HCT116 (cell line): ENCODE results near the gene TNNI3. TPM values are rescaled to one million over a fixed set of nuclear protein-coding genes. Genes with fewer than 3 reads are reported as not detected.

ENCODE experiments used
- ATAC-seq: fragments of 200-7000 bp; cut with Tn5 transposase; 2 replicates; pipeline ENCODE4 v1.9.1; 2020; ENCODE audit warnings: mild to moderate bottlenecking, moderate library complexity
- BruUV-seq: library from RNA; stranded (reverse); fragments of 400-500 nt; replicated peaks from 2 replicates; lab custom pipeline; 2021; lab: Mats Ljungman, UMichigan
- CTCF ChIA-PET: fragments of 300-600 bp; sonication (Branson Sonifier 250); formaldehyde crosslinking; loops from one replicate; lab custom pipeline; 2021; ENCODE audit warnings: antibody characterized with exemption; lab: Charles Lee
- POLR2A ChIA-PET: fragments of 300-600, 350-600 bp; sonication (Branson Sonifier 250); formaldehyde crosslinking; loops from one replicate; lab custom pipeline; 2021; ENCODE audit warnings: antibody characterized with exemption; lab: Charles Lee
- RAD21 ChIA-PET, 2 experiments: fragments of 300-600 bp; sonication (Branson Sonifier 250); formaldehyde crosslinking; loops; one replicate each; lab custom pipeline; 2023; ENCODE audit warnings: low total read pairs in 2 of 2; ENCODE audit not compliant: uncharacterized antibody in 2 of 2, unreplicated experiment in 2 of 2, low non-redundant PET in 1 of 2; lab: Charles Lee
- DNase-seq: peaks from one replicate; pipeline ENCODE4 v3.0.0-alpha.2; 2010; ENCODE audit warnings: low read depth, low spot score
- H2AFZ ChIP-seq: fragments of 200-600 bp; shearing (Covaris generic), sonication (generic); 2 replicates; pipeline ENCODE4 v1.6.1; 2017; ENCODE audit warnings: low read depth, mixed run types, mixed read lengths, antibody characterized with exemption, low read length; ENCODE audit not compliant: poor library complexity, severe bottlenecking
- H3K27ac ChIP-seq: 2 replicates; pipeline ENCODE4 v1.5.1; 2012; ENCODE audit warnings: low read depth, low read length
- H3K27me3 ChIP-seq: fragments of 200-600 bp; sonication (generic); 2 replicates; pipeline ENCODE4 v1.6.1; 2016; ENCODE audit warnings: mixed run types, low read length, mixed read lengths; ENCODE audit not compliant: insufficient read depth
- H3K36me3 ChIP-seq, 2 experiments: fragments of 200-500 bp in 1 of 2; fragments of 200-600 bp in 1 of 2; sonication (Bioruptor generic) in 1 of 2; sonication (generic) in 1 of 2; 2 replicates each; pipeline versions ENCODE4 v1.5.1 to v1.6.1; 2014 to 2016; ENCODE audit warnings: low read length in 2 of 2, inconsistent platforms in 1 of 2, mixed read lengths in 1 of 2, mixed run types in 1 of 2; ENCODE audit not compliant: insufficient read depth in 2 of 2, control insufficient read depth in 1 of 2
- H3K4me1 ChIP-seq, 2 experiments: fragments of 200-600 bp in 1 of 2; sonication (generic) in 1 of 2; 2 replicates each; pipeline versions ENCODE4 v1.5.1 to v1.6.1; 2012 to 2017; ENCODE audit warnings: low read length in 2 of 2, inconsistent platforms in 1 of 2, mild to moderate bottlenecking in 1 of 2, mixed read lengths in 1 of 2, mixed run types in 1 of 2, moderate library complexity in 1 of 2; ENCODE audit not compliant: insufficient read depth in 2 of 2, control insufficient read depth in 1 of 2
- H3K4me2 ChIP-seq: fragments of 200-600 bp; sonication (generic); 2 replicates; pipeline ENCODE4 v1.6.1; 2017; ENCODE audit warnings: mixed run types, low read length, mixed read lengths
- H3K4me3 ChIP-seq, 2 experiments: fragments of 200-600 bp in 1 of 2; sonication (generic) in 1 of 2; replicated peaks in 1 of 2; 2 replicates each; pipeline ENCODE4 v1.5.1; 2011 to 2016; ENCODE audit warnings: low read length in 2 of 2, control low read depth in 1 of 2, low read depth in 1 of 2, mild to moderate bottlenecking in 1 of 2, mixed read lengths in 1 of 2, mixed run types in 1 of 2
- H3K79me2 ChIP-seq: fragments of 200-600 bp; sonication (generic); 2 replicates; pipeline ENCODE4 v1.6.1; 2017; ENCODE audit warnings: mild to moderate bottlenecking, mixed run types, low read length, moderate library complexity, mixed read lengths; ENCODE audit not compliant: insufficient read depth
- H3K9ac ChIP-seq: fragments of 200-600 bp; sonication (generic); 2 replicates; pipeline ENCODE4 v1.6.1; 2016; ENCODE audit warnings: low read length, mixed read lengths
- H3K9me2 ChIP-seq: fragments of 200-600 bp; sonication (generic), shearing (Covaris generic); 2 replicates; pipeline ENCODE4 v1.6.1; 2017; ENCODE audit warnings: mixed run types, mild to moderate bottlenecking, moderate library complexity; ENCODE audit not compliant: insufficient read depth
- H3K9me3 ChIP-seq, 2 experiments: fragments of 200-500 bp in 1 of 2; fragments of 200-600 bp in 1 of 2; sonication (Bioruptor generic) in 1 of 2; sonication (generic) in 1 of 2; 2 replicates each; pipeline ENCODE4 v1.6.1; 2014 to 2017; ENCODE audit warnings: low read length in 2 of 2, mixed read lengths in 2 of 2, inconsistent platforms in 1 of 2, low read depth in 1 of 2, mild to moderate bottlenecking in 1 of 2, mixed run types in 1 of 2, moderate library complexity in 1 of 2; ENCODE audit not compliant: control insufficient read depth in 1 of 2, insufficient read depth in 1 of 2
- H4K20me1 ChIP-seq: fragments of 200-600 bp; sonication (generic), shearing (Covaris generic); 2 replicates; pipeline ENCODE4 v1.6.1; 2017; ENCODE audit warnings: mixed run types, mild to moderate bottlenecking, moderate library complexity; ENCODE audit not compliant: insufficient read depth
- JUND ChIP-seq: IDR thresholded peaks from 2 replicates; pipeline ENCODE4 v1.6.1; 2012
- TCF7L2 ChIP-seq: IDR thresholded peaks from 2 replicates; pipeline ENCODE4 v1.7.0; 2011; ENCODE audit warnings: borderline replicate concordance, inconsistent platforms; ENCODE audit not compliant: insufficient read depth, insufficient read length; ENCODE audit errors: extremely low read depth
- intact Hi-C: fragments of 100-400 bp; cut with micrococcal nuclease; formaldehyde crosslinking; loops from 2 replicates; pipeline ENCODE4 v1.10.0; 2022
- microRNA-seq: library from miRNA; unstranded; fragments of <30 nt; microRNA quantifications from one replicate; pipeline ENCODE4, GENCODE V29; 2016; ENCODE audit warnings: borderline number of aligned reads
- total RNA-seq: library from RNA; stranded (reverse); gene quantifications from one replicate; pipeline ENCODE4 v1.2.1, GENCODE V29; 2021; ENCODE audit not compliant: unreplicated experiment
- TF ChIP-seq, protein P1 (sequence below): IDR thresholded peaks from 2 replicates; pipeline ENCODE4 v1.6.1; 2012; ENCODE audit warnings: low read depth

Gene TNNI3
- total RNA-seq, 1 experiment from 2014 or later = 42.1 TPM

DNA sequence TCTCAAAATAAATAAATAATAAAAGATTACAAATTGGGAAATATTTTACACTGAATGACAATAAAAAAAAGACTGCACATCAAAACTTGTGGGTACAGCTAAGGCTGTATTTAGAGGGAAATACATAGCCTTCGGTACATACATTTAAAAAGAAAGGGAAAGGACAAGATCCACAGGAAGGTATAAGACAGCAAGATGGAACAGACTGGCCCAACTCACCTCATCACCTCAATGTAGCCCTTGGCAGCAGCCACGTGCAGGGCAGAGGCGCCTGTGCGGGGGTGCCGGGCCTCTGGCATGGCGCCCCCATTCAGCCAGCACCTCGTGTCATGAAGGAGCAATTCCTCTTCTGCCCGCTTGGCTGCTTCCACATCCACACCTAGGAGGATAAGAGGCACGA lies 54.3 kb downstream of the TNNI3 start:
- CTCF ChIA-PET = no interaction called here
- Histone ChIP-seq H3K4me1 (no peaks in the 10 kb centered on the region), H4K20me1 (peaks cover 3% of the 10 kb centered on the region; the same call in 1 of the 2 replicates), H3K27me3 (no peaks in the 10 kb centered on the region), H3K79me2 (no peaks in the 10 kb centered on the region), H3K36me3 (peaks cover 4 to 12% of the 10 kb centered on the region in 2 experiments; a peak in 3 of 4 replicates), H3K9me2 (no peaks in the 10 kb centered on the region), H3K9ac (no peak overlapping the region), H3K4me2 (no peak overlapping the region), H3K27ac (no peak overlapping the region), H2AFZ (no peak overlapping the region), H3K9me3 (no peaks in the 10 kb centered on the region), H3K4me3 (no peak overlapping the region)
- BruUV-seq = no TSS peak
- intact Hi-C loops = no loop called here
- DNase-seq (no peak), ATAC-seq (no peak)
- TF ChIP-seq, protein P1, sequence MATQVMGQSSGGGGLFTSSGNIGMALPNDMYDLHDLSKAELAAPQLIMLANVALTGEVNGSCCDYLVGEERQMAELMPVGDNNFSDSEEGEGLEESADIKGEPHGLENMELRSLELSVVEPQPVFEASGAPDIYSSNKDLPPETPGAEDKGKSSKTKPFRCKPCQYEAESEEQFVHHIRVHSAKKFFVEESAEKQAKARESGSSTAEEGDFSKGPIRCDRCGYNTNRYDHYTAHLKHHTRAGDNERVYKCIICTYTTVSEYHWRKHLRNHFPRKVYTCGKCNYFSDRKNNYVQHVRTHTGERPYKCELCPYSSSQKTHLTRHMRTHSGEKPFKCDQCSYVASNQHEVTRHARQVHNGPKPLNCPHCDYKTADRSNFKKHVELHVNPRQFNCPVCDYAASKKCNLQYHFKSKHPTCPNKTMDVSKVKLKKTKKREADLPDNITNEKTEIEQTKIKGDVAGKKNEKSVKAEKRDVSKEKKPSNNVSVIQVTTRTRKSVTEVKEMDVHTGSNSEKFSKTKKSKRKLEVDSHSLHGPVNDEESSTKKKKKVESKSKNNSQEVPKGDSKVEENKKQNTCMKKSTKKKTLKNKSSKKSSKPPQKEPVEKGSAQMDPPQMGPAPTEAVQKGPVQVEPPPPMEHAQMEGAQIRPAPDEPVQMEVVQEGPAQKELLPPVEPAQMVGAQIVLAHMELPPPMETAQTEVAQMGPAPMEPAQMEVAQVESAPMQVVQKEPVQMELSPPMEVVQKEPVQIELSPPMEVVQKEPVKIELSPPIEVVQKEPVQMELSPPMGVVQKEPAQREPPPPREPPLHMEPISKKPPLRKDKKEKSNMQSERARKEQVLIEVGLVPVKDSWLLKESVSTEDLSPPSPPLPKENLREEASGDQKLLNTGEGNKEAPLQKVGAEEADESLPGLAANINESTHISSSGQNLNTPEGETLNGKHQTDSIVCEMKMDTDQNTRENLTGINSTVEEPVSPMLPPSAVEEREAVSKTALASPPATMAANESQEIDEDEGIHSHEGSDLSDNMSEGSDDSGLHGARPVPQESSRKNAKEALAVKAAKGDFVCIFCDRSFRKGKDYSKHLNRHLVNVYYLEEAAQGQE = no peak
- no peak for TF ChIP-seq TCF7L2
- TF ChIP-seq JUND = no peak
- RAD21 ChIA-PET = no interaction called here
- POLR2A ChIA-PET = no interaction called here

Small RNA genes lying within 50 kb of the gene (microRNA-seq; reads per million reads assigned to microRNA genes)
- gene MIR7975 = not detected

Other genes with a start within 250 kb of the TNNI3 start
- gene NLRP7, start 210.2 kb downstream of the TNNI3 start, total RNA-seq = not detected
- 56.6 TPM for gene NLRP2, start 191.4 kb downstream of the TNNI3 start, total RNA-seq
- not detected for gene GP6, start 119.5 kb downstream of the TNNI3 start, total RNA-seq
- gene RDH13, start 94.6 kb downstream of the TNNI3 start, total RNA-seq = 31.1 TPM
- gene EPS8L1, start 81.9 kb downstream of the TNNI3 start, total RNA-seq = 62.1 TPM
- gene PPP1R12C, start 40.1 kb downstream of the TNNI3 start, total RNA-seq = 83.2 TPM
- 188 TPM for gene TNNT1, start 8.5 kb downstream of the TNNI3 start, total RNA-seq
- gene DNAAF3, start 8.9 kb upstream of the TNNI3 start, total RNA-seq = 52.8 TPM
- 2.3 TPM for gene SYT5, start 22.6 kb upstream of the TNNI3 start, total RNA-seq
- gene PTPRH, start 51.8 kb upstream of the TNNI3 start, total RNA-seq = 15.9 TPM
- 10.6 TPM for gene TMEM86B, start 71.0 kb upstream of the TNNI3 start, total RNA-seq
- gene PPP6R1, start 101.3 kb upstream of the TNNI3 start, total RNA-seq = 96.7 TPM
- gene HSPBP1, start 122.4 kb upstream of the TNNI3 start, total RNA-seq = 63.0 TPM
- gene BRSK1, start 126.3 kb upstream of the TNNI3 start, total RNA-seq = 33.3 TPM
- gene TMEM150B, start 167.6 kb upstream of the TNNI3 start, total RNA-seq = not detected
- gene KMT5C, start 182.1 kb upstream of the TNNI3 start, total RNA-seq = 27.5 TPM
- gene COX6B2, start 197.0 kb upstream of the TNNI3 start, total RNA-seq = 2.4 TPM
- gene GARIN5B, start 205.5 kb upstream of the TNNI3 start, total RNA-seq = not detected
- gene IL11, start 212.7 kb upstream of the TNNI3 start, total RNA-seq = 2.8 TPM
- gene TMEM190, start 219.1 kb upstream of the TNNI3 start, total RNA-seq = not detected
- 21.0 TPM for gene TMEM238, start 226.6 kb upstream of the TNNI3 start, total RNA-seq
- 3,050 TPM for gene RPL28, start 228.2 kb upstream of the TNNI3 start, total RNA-seq